Testis (tissue), 2 donors: Measurements from ENCODE around the gene SLC4A5.

Experiments used
- CTCF ChIP-seq, 3 experiments: fragments of 450-650 bp in 2 of 3; fragments of 200-600 bp in 1 of 3; sonication (generic) in 1 of 3; IDR thresholded peaks; one replicate each; pipeline ENCODE4 v1.5.1; 2016 to 2019; ENCODE audit warnings: antibody characterized with exemption in 3 of 3, mild to moderate bottlenecking in 2 of 3, moderate library complexity in 1 of 3
- POLR2A ChIP-seq: fragments of 450-650 bp; IDR thresholded peaks from one replicate; pipeline ENCODE4 v1.6.1; 2017; ENCODE audit warnings: antibody characterized with exemption, mild to moderate bottlenecking, moderate library complexity

GRCh38 chr2:74206180-74206688, 137.0 kb downstream of the SLC4A5 start:
- TF ChIP-seq CTCF (IDR thresholded peaks at IDR 0.05) (no peak), POLR2A (no peak)
